ENCODE measurements around the gene OR11G2.

OR11G2 gene, protein sequence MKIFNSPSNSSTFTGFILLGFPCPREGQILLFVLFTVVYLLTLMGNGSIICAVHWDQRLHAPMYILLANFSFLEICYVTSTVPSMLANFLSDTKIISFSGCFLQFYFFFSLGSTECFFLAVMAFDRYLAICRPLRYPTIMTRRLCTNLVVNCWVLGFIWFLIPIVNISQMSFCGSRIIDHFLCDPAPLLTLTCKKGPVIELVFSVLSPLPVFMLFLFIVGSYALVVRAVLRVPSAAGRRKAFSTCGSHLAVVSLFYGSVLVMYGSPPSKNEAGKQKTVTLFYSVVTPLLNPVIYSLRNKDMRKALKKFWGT

DNA sequence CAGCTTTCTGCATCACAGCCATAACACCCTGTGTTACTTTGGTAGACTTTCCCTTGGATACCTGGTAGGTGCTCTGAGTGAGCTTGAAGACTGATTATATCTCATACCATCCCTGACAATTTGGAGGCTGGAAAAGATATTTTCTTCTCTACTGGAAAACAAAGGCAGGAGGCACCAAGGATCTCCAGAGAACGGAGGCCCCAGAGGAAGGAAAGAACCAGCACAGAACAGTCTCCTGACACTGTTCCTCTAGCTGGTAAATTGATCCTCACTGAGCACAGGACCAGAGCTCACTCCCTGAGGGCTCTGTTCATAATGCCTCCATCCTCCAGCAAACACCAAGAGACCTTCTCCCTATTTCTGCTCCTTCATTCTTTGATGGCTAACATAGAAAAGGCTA is at the start of gene OR11G2:
OR11G2 (plus strand) TSS at position 301 of the 400 bp plus-strand sequence. CDS start 6,542 bp downstream, outside the sequence.
- Histone ChIP-seq H3K9me3 (replicated peaks; ENCODE audit: insufficient read depth, low read length) (no peaks in the 10 kb centered on the region), H4K20me1 (ENCODE audit: insufficient read depth, low read length) (no peaks in the 10 kb centered on the region), H3K4me3 (ENCODE audit: low read length) (no peak within 1 kb of the TSS), H3K4me2 (ENCODE audit: low read depth, low read length) (no peak within 1 kb of the TSS), H3K27ac (ENCODE audit: low read length) (no peak within 1 kb of the TSS), H3K4me1 (ENCODE audit: low read length) (no peaks in the 10 kb centered on the region), H3K27me3 (replicated peaks; ENCODE audit: insufficient read depth, low read length) (no peaks in the 10 kb centered on the region), H3K9ac (ENCODE audit: low read length) (no peak within 1 kb of the TSS), H3K79me2 (ENCODE audit: low read length) (no peaks in the 10 kb centered on the region), H2AFZ (ENCODE audit: low read length) (no peak within 1 kb of the TSS), H3K36me3 (replicated peaks; ENCODE audit: insufficient read depth, low read length) (no peaks in the 10 kb centered on the region), H3F3A (ENCODE audit: insufficient read depth, low read length) (no peaks in the 10 kb centered on the region), H3K9me2 (replicated peaks; ENCODE audit: insufficient read depth, low read length) (no peaks in the 10 kb centered on the region)
- no peak for DNase-seq
- TF ChIP-seq, protein P1, sequence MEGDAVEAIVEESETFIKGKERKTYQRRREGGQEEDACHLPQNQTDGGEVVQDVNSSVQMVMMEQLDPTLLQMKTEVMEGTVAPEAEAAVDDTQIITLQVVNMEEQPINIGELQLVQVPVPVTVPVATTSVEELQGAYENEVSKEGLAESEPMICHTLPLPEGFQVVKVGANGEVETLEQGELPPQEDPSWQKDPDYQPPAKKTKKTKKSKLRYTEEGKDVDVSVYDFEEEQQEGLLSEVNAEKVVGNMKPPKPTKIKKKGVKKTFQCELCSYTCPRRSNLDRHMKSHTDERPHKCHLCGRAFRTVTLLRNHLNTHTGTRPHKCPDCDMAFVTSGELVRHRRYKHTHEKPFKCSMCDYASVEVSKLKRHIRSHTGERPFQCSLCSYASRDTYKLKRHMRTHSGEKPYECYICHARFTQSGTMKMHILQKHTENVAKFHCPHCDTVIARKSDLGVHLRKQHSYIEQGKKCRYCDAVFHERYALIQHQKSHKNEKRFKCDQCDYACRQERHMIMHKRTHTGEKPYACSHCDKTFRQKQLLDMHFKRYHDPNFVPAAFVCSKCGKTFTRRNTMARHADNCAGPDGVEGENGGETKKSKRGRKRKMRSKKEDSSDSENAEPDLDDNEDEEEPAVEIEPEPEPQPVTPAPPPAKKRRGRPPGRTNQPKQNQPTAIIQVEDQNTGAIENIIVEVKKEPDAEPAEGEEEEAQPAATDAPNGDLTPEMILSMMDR (IDR thresholded peaks at IDR 0.05; ENCODE audit: low read length) = no peak
- TF ChIP-seq EZH2phosphoT487 (IDR thresholded peaks at IDR 0.05; ENCODE audit: low read length) = no peak
- TF ChIP-seq EZH2 (optimal IDR thresholded peaks at IDR 0.05; ENCODE audit: low read depth, low read length) = no peak

DNA sequence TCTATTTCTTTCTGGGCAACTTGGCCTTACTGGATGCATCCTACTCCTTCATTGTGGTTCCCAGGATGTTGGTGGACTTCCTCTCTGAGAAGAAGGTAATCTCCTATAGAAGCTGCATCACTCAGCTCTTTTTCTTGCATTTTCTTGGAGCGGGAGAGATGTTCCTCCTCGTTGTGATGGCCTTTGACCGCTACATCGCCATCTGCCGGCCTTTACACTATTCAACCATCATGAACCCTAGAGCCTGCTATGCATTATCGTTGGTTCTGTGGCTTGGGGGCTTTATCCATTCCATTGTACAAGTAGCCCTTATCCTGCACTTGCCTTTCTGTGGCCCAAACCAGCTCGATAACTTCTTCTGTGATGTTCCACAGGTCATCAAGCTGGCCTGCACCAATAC is 46.8 kb upstream of the OR11G2 start:
- Histone ChIP-seq H3F3A (ENCODE audit: insufficient read depth, low read length) (no peaks in the 10 kb centered on the region), H3K9ac (ENCODE audit: low read length) (no peak overlapping the region), H3K4me2 (ENCODE audit: low read depth, low read length) (no peak overlapping the region), H3K9me2 (replicated peaks; ENCODE audit: insufficient read depth, low read length) (no peaks in the 10 kb centered on the region), H3K36me3 (replicated peaks; ENCODE audit: insufficient read depth, low read length) (no peaks in the 10 kb centered on the region), H3K4me1 (ENCODE audit: low read length) (no peaks in the 10 kb centered on the region), H3K79me2 (ENCODE audit: low read length) (no peaks in the 10 kb centered on the region), H3K4me3 (ENCODE audit: low read length) (no peak overlapping the region), H2AFZ (ENCODE audit: low read length) (no peak overlapping the region), H3K27me3 (replicated peaks; ENCODE audit: insufficient read depth, low read length) (no peaks in the 10 kb centered on the region), H4K20me1 (ENCODE audit: insufficient read depth, low read length) (no peaks in the 10 kb centered on the region), H3K9me3 (replicated peaks; ENCODE audit: insufficient read depth, low read length) (no peaks in the 10 kb centered on the region), H3K27ac (ENCODE audit: low read length) (no peak overlapping the region)
- no peak for DNase-seq
- TF ChIP-seq EZH2 (optimal IDR thresholded peaks at IDR 0.05; ENCODE audit: low read depth, low read length) (no peak), EZH2phosphoT487 (IDR thresholded peaks at IDR 0.05; ENCODE audit: low read length) (no peak)
- TF ChIP-seq, protein P1 (IDR thresholded peaks at IDR 0.05; ENCODE audit: low read length) = no peak

DNA sequence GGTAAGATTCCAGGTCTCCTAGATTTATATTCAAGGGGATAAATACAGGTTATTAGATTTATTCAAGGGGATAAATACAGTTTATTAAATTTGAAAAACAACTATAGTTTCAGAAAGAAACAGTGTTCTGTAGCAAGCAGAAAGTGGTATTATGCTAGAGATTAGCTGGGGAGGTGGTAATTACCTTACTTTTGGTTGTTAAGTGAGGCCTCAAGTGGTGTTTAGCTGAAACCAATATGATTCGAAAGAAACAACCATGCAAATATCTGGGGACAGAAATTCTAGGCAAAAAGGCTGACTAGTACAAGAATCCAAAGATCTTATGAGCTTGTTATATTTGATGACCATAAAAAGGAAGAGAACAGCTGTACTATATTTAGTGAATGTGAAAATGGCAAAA is 45.9 kb upstream of the OR11G2 start:
- Histone ChIP-seq H3K79me2 (ENCODE audit: low read length) (no peaks in the 10 kb centered on the region), H3F3A (ENCODE audit: insufficient read depth, low read length) (no peaks in the 10 kb centered on the region), H3K9me2 (replicated peaks; ENCODE audit: insufficient read depth, low read length) (no peaks in the 10 kb centered on the region), H4K20me1 (ENCODE audit: insufficient read depth, low read length) (no peaks in the 10 kb centered on the region), H3K4me2 (ENCODE audit: low read depth, low read length) (no peak overlapping the region), H3K4me3 (ENCODE audit: low read length) (no peak overlapping the region), H3K27ac (ENCODE audit: low read length) (no peak overlapping the region), H3K36me3 (replicated peaks; ENCODE audit: insufficient read depth, low read length) (no peaks in the 10 kb centered on the region), H3K9me3 (replicated peaks; ENCODE audit: insufficient read depth, low read length) (no peaks in the 10 kb centered on the region), H3K4me1 (ENCODE audit: low read length) (no peaks in the 10 kb centered on the region), H3K27me3 (replicated peaks; ENCODE audit: insufficient read depth, low read length) (no peaks in the 10 kb centered on the region), H2AFZ (ENCODE audit: low read length) (no peak overlapping the region), H3K9ac (ENCODE audit: low read length) (no peak overlapping the region)
- DNase-seq = no peak
- TF ChIP-seq, protein P1 (IDR thresholded peaks at IDR 0.05; ENCODE audit: low read length) = no peak
- TF ChIP-seq EZH2 (optimal IDR thresholded peaks at IDR 0.05; ENCODE audit: low read depth, low read length) = no peak
- no peak for TF ChIP-seq EZH2phosphoT487 (IDR thresholded peaks at IDR 0.05; ENCODE audit: low read length)

Data from MM.1S (cell line).